IMR-90 (cell line): ENCODE data around the gene UBAC1. TPM values are rescaled to one million over a fixed set of nuclear protein-coding genes. Genes with fewer than 3 reads are reported as not detected.

Source experiments
- ATAC-seq: fragments of 200-7000 bp; cut with Tn5 transposase; 2 replicates; pipeline ENCODE4 v1.9.1; 2020; ENCODE audit warnings: low read depth, mild to moderate bottlenecking, moderate library complexity
- BruUV-seq: library from RNA; stranded (reverse); fragments of 400-500 nt; replicated peaks from 2 replicates; lab custom pipeline; 2021; lab: Mats Ljungman, UMichigan
- CTCF ChIA-PET: fragments of 300-600 bp; formaldehyde crosslinking; extraction: SDS; loops from one replicate; lab custom pipeline; 2021; ENCODE audit warnings: antibody characterized with exemption; lab: Yijun Ruan, JAX
- POLR2A ChIA-PET: fragments of 300-600 bp; sonication (Branson Sonifier 250); formaldehyde crosslinking; loops from one replicate; lab custom pipeline; 2022; ENCODE audit warnings: antibody characterized with exemption; ENCODE audit not compliant: unreplicated experiment; lab: Charles Lee
- DNase-seq: peaks from one replicate; pipeline ENCODE4 v3.0.0; 2013
- H2AFZ ChIP-seq: replicated peaks from 2 replicates; pipeline ENCODE3; 2013; ENCODE audit warnings: low read length, mild to moderate bottlenecking; ENCODE audit not compliant: poor library complexity
- H2AK5ac ChIP-seq: 2 replicates; pipeline ENCODE4 v1.6.1; 2013; ENCODE audit warnings: low read depth, low read length, inconsistent platforms
- H2AK9ac ChIP-seq: replicated peaks from 2 replicates; pipeline ENCODE3; 2013; ENCODE audit warnings: mild to moderate bottlenecking, low read depth, low read length, moderate library complexity; ENCODE audit not compliant: poor library complexity
- H2BK120ac ChIP-seq: 2 replicates; pipeline ENCODE4 v1.6.1; 2013; ENCODE audit warnings: low read depth, low read length, inconsistent platforms
- H2BK15ac ChIP-seq: 3 replicates; pipeline ENCODE4 v1.6.1; 2013; ENCODE audit warnings: low read depth, low read length, inconsistent platforms
- H2BK20ac ChIP-seq: 2 replicates; pipeline ENCODE4 v1.6.1; 2013; ENCODE audit warnings: low read depth, mild to moderate bottlenecking, inconsistent platforms, low read length, moderate library complexity
- H2BK5ac ChIP-seq: 2 replicates; pipeline ENCODE4 v1.6.1; 2013; ENCODE audit warnings: mild to moderate bottlenecking, low read depth, low read length, inconsistent platforms; ENCODE audit not compliant: poor library complexity, severe bottlenecking
- H3K14ac ChIP-seq: replicated peaks from 2 replicates; pipeline ENCODE4 v1.6.1; 2013; ENCODE audit warnings: low read depth, low read length, inconsistent platforms
- H3K18ac ChIP-seq: 2 replicates; pipeline ENCODE4 v1.6.1; 2013; ENCODE audit warnings: low read depth, low read length, control low read depth
- H3K23ac ChIP-seq: 2 replicates; pipeline ENCODE4 v1.6.1; 2013; ENCODE audit warnings: low read depth, low read length, inconsistent platforms
- H3K27ac ChIP-seq: 2 replicates; pipeline ENCODE4 v1.5.1; 2013; ENCODE audit warnings: mild to moderate bottlenecking, control low read depth, low read length; ENCODE audit not compliant: insufficient read depth
- H3K27me3 ChIP-seq: 2 replicates; pipeline ENCODE4 v1.6.1; 2013; ENCODE audit warnings: low read length; ENCODE audit not compliant: control insufficient read depth, insufficient read depth
- H3K36me3 ChIP-seq: 2 replicates; pipeline ENCODE4 v1.6.1; 2013; ENCODE audit warnings: low read length, mixed read lengths; ENCODE audit not compliant: control insufficient read depth, insufficient read depth
- H3K4ac ChIP-seq: 2 replicates; pipeline ENCODE4 v1.6.1; 2013; ENCODE audit warnings: low read depth, low read length, inconsistent platforms
- H3K4me1 ChIP-seq: 2 replicates; pipeline ENCODE4 v1.6.1; 2013; ENCODE audit warnings: low read length, mixed read lengths; ENCODE audit not compliant: control insufficient read depth, insufficient read depth
- H3K4me2 ChIP-seq: 2 replicates; pipeline ENCODE4 v1.6.1; 2013; ENCODE audit warnings: low read depth, mild to moderate bottlenecking, control low read depth, low read length, moderate library complexity
- H3K4me3 ChIP-seq: 2 replicates; pipeline ENCODE4 v1.5.1; 2013; ENCODE audit warnings: low read depth, mild to moderate bottlenecking, control low read depth, low read length, moderate library complexity; ENCODE audit not compliant: insufficient read depth
- H3K56ac ChIP-seq: 2 replicates; pipeline ENCODE4 v1.6.1; 2013; ENCODE audit warnings: low read length, inconsistent platforms; ENCODE audit not compliant: insufficient read depth; ENCODE audit errors: extremely low read depth
- H3K79me1 ChIP-seq, 2 experiments: 2 replicates each; pipeline ENCODE4 v1.6.1; 2013; ENCODE audit warnings: low read length in 2 of 2, inconsistent platforms in 1 of 2, low read depth in 1 of 2
- H3K9ac ChIP-seq: 2 replicates; pipeline ENCODE4 v1.6.1; 2013; ENCODE audit warnings: low read depth, low read length, control low read depth
- H3K9me1 ChIP-seq: 2 replicates; pipeline ENCODE4 v1.6.1; 2013; ENCODE audit warnings: low read length, inconsistent platforms; ENCODE audit not compliant: insufficient read depth
- H3K9me3 ChIP-seq: 2 replicates; pipeline ENCODE4 v1.6.1; 2013; ENCODE audit warnings: low read length; ENCODE audit not compliant: control insufficient read depth, insufficient read depth
- H4K20me1 ChIP-seq: 2 replicates; pipeline ENCODE4 v1.6.1; 2013; ENCODE audit warnings: low read length, inconsistent platforms; ENCODE audit not compliant: insufficient read depth
- H4K5ac ChIP-seq: 2 replicates; pipeline ENCODE4 v1.6.1; 2013; ENCODE audit warnings: mild to moderate bottlenecking, low read depth, low read length, control low read depth
- H4K8ac ChIP-seq, 2 experiments: 2 replicates each; pipeline ENCODE4 v1.6.1; 2013; ENCODE audit warnings: low read depth in 2 of 2, low read length in 2 of 2, control low read depth in 1 of 2, inconsistent platforms in 1 of 2
- H4K91ac ChIP-seq: 2 replicates; pipeline ENCODE4 v1.6.1; 2013; ENCODE audit warnings: low read depth, low read length, inconsistent platforms; ENCODE audit not compliant: insufficient read depth
- BHLHE40 ChIP-seq: fragments of 150-350 bp; IDR thresholded peaks from 2 replicates; pipeline ENCODE4 v1.6.1; 2016; ENCODE audit warnings: mild to moderate bottlenecking, low read depth, low read length
- CEBPB ChIP-seq: IDR thresholded peaks from 2 replicates; pipeline ENCODE4 v1.6.1; 2012; ENCODE audit warnings: low read depth, low read length, improper control_type of control experiment
- CHD1 ChIP-seq: IDR thresholded peaks from 2 replicates; pipeline ENCODE4 v1.6.1; 2012; ENCODE audit warnings: low read depth, low read length, improper control_type of control experiment
- FOS ChIP-seq: fragments of 150-350 bp; IDR thresholded peaks from 2 replicates; pipeline ENCODE4 v1.6.1; 2016; ENCODE audit warnings: low read depth, low read length
- MAFK ChIP-seq: IDR thresholded peaks from 2 replicates; pipeline ENCODE4 v1.6.1; 2012; ENCODE audit warnings: low read depth, low read length, improper control_type of control experiment
- MAZ ChIP-seq: IDR thresholded peaks from 2 replicates; pipeline ENCODE4 v1.6.1; 2012; ENCODE audit warnings: low read depth, mild to moderate bottlenecking, low read length, improper control_type of control experiment, moderate library complexity, borderline replicate concordance
- MXI1 ChIP-seq: IDR thresholded peaks from 2 replicates; pipeline ENCODE4 v1.6.1; 2012; ENCODE audit warnings: low read depth, mild to moderate bottlenecking, low read length, moderate library complexity, borderline replicate concordance
- NFE2L2 ChIP-seq: fragments of 150-350 bp; IDR thresholded peaks from 2 replicates; pipeline ENCODE4 v1.6.1; 2016; ENCODE audit warnings: low read depth, mild to moderate bottlenecking, low read length
- POLR2A ChIP-seq: IDR thresholded peaks from 2 replicates; pipeline ENCODE4 v1.6.1; 2012; ENCODE audit warnings: mild to moderate bottlenecking, low read depth, low read length
- RAD21 ChIP-seq: IDR thresholded peaks from 2 replicates; pipeline ENCODE4 v1.6.1; 2012; ENCODE audit warnings: low read length, improper control_type of control experiment
- RCOR1 ChIP-seq: IDR thresholded peaks from 2 replicates; pipeline ENCODE4 v1.6.1; 2012; ENCODE audit warnings: mild to moderate bottlenecking, low read length, improper control_type of control experiment; ENCODE audit not compliant: insufficient replicate concordance
- SMC3 ChIP-seq: fragments of 150-350 bp; IDR thresholded peaks from 2 replicates; pipeline ENCODE4 v1.6.1; 2016; ENCODE audit warnings: low read depth, mild to moderate bottlenecking, antibody characterized with exemption, low read length, moderate library complexity
- WGBS, 2 experiments: methylation state at CpG; one replicate each; pipeline versions ENCODE4 v1.1.5 to v1.1.7; 2013; ENCODE audit warnings: missing lambda C conversion rate in 2 of 2; ENCODE audit not compliant: insufficient read length in 1 of 2; ENCODE audit errors: extremely low coverage in 2 of 2; 5-methylcytosine and 5-hydroxymethylcytosine counted together
- dilution Hi-C: fragments of 300-500 bp; cut with HindIII; formaldehyde crosslinking; loops from one replicate; pipeline ENCODE4 v1.14.3; 2018; ENCODE audit warnings: low sequenced_read_pairs; ENCODE audit not compliant: unreplicated experiment
- in situ Hi-C: fragments of 300-500 bp; cut with MboI; formaldehyde crosslinking; loops from 3 replicates; pipeline ENCODE4 v1.14.3; 2019; ENCODE audit warnings: low sequenced_read_pairs, inconsistent platforms, mixed read lengths
- intact Hi-C: fragments of 100-400 bp; cut with micrococcal nuclease; formaldehyde crosslinking; loops from 2 replicates; pipeline ENCODE4 v1.10.0; 2022
- polyA plus RNA-seq, 3 experiments: library from polyadenylated mRNA; depleted of rRNA; stranded (reverse); fragments of >200 nt; gene quantifications; 2 replicates each; pipeline ENCODE4 v1.2.3, GENCODE V29; 2012; ENCODE audit warnings: low replicate concordance in 1 of 3
- total RNA-seq: library from RNA; depleted of rRNA; stranded (reverse); fragments of >200 nt; gene quantifications from 2 replicates; pipeline ENCODE4 v1.2.3, GENCODE V29; 2012
- TF ChIP-seq, protein P1 (sequence below): conservative IDR thresholded peaks from 2 replicates; pipeline ENCODE4 v1.5.1; 2012; ENCODE audit warnings: mild to moderate bottlenecking, low read depth, low read length, improper control_type of control experiment
- TF ChIP-seq, protein P2 (sequence below): fragments of 150-350 bp; IDR thresholded peaks from 2 replicates; pipeline ENCODE4 v1.6.1; 2016; ENCODE audit warnings: low read depth, mild to moderate bottlenecking, low read length, moderate library complexity, borderline replicate concordance
- TF ChIP-seq, protein P3 (sequence below): fragments of 150-350 bp; IDR thresholded peaks from 2 replicates; pipeline ENCODE4 v1.6.1; 2017; ENCODE audit warnings: mild to moderate bottlenecking, antibody characterized with exemption, low read length, low read depth

UBAC1 gene
- total and polyA plus RNA-seq, 2 of the 4 experiments (the other 2 are of a cell fraction): 25.3 to 33.9 TPM

DNA sequence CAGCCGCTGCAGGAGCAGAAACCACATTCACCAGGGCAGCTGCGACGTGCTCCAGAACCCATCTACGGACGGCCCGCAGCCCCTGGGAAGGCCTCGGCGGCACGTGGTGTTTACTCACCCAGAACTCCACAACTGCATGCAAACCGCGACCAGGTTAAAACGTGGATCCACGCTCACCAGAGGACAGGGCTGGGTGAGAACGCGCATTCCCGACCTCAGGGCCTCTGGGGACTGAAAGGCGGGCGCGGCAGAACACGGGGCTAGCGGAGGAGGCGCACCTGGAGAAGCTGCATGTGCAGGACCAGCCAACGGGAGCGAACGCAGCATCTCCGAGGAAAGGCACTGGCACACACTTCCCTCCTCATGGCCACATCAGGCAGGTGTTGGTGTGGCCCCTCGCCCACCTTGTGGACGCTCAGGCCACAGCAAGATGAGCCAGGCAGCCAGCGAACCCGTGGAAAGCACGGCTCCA is 29.8 kb downstream of the UBAC1 start:
- Histone ChIP-seq H3K4ac (no peak overlapping the region), H4K5ac (no peak overlapping the region), H3K56ac (no peak overlapping the region), H2AK9ac (no peak overlapping the region), H3K4me1 (no peaks in the 10 kb centered on the region), H2BK15ac (no peak overlapping the region), H3K9me1 (peaks cover 5% of the 10 kb centered on the region; the same call in 1 of the 2 replicates), H3K9me3 (no peaks in the 10 kb centered on the region), H2AFZ (no peak overlapping the region), H4K8ac (no peak overlapping the region), H2AK5ac (no peak overlapping the region), H3K4me3 (no peak overlapping the region), H3K27ac (no peak overlapping the region), H4K91ac (no peak overlapping the region), H3K18ac (no peak overlapping the region), H3K9ac (no peak overlapping the region), H3K14ac (no peak overlapping the region), H3K27me3 (no peaks in the 10 kb centered on the region), H2BK5ac (no peak overlapping the region), H3K4me2 (no peak overlapping the region), H2BK120ac (no peak overlapping the region), H3K36me3 (peaks cover 34% of the 10 kb centered on the region), H3K23ac (no peak overlapping the region), H3K79me1 (peaks cover 0 to 8% of the 10 kb centered on the region in 2 experiments; a peak in 1 of 4 replicates), H2BK20ac (no peak overlapping the region), H4K20me1 (peaks cover 8% of the 10 kb centered on the region)
- TF ChIP-seq SMC3: no peak
- no peak for TF ChIP-seq CHD1
- no peak for TF ChIP-seq BHLHE40
- TF ChIP-seq RAD21: no peak
- TF ChIP-seq MXI1: no peak
- TF ChIP-seq, protein P1, sequence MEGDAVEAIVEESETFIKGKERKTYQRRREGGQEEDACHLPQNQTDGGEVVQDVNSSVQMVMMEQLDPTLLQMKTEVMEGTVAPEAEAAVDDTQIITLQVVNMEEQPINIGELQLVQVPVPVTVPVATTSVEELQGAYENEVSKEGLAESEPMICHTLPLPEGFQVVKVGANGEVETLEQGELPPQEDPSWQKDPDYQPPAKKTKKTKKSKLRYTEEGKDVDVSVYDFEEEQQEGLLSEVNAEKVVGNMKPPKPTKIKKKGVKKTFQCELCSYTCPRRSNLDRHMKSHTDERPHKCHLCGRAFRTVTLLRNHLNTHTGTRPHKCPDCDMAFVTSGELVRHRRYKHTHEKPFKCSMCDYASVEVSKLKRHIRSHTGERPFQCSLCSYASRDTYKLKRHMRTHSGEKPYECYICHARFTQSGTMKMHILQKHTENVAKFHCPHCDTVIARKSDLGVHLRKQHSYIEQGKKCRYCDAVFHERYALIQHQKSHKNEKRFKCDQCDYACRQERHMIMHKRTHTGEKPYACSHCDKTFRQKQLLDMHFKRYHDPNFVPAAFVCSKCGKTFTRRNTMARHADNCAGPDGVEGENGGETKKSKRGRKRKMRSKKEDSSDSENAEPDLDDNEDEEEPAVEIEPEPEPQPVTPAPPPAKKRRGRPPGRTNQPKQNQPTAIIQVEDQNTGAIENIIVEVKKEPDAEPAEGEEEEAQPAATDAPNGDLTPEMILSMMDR: no peak
- no peak for TF ChIP-seq NFE2L2
- no peak for TF ChIP-seq RCOR1
- TF ChIP-seq, protein P2, sequence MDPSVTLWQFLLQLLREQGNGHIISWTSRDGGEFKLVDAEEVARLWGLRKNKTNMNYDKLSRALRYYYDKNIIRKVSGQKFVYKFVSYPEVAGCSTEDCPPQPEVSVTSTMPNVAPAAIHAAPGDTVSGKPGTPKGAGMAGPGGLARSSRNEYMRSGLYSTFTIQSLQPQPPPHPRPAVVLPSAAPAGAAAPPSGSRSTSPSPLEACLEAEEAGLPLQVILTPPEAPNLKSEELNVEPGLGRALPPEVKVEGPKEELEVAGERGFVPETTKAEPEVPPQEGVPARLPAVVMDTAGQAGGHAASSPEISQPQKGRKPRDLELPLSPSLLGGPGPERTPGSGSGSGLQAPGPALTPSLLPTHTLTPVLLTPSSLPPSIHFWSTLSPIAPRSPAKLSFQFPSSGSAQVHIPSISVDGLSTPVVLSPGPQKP: no peak
- no peak for TF ChIP-seq POLR2A
- TF ChIP-seq, protein P3, sequence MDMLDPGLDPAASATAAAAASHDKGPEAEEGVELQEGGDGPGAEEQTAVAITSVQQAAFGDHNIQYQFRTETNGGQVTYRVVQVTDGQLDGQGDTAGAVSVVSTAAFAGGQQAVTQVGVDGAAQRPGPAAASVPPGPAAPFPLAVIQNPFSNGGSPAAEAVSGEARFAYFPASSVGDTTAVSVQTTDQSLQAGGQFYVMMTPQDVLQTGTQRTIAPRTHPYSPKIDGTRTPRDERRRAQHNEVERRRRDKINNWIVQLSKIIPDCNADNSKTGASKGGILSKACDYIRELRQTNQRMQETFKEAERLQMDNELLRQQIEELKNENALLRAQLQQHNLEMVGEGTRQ: no peak
- no peak for TF ChIP-seq MAFK
- TF ChIP-seq FOS: no peak
- no peak for TF ChIP-seq MAZ
- TF ChIP-seq CEBPB: no peak
- in situ Hi-C loops (loop anchor here (25.0 kb wide), 1 partner anchor 319 kb away; a partner anchor contains a TSS), intact Hi-C loops (no loop called here), dilution Hi-C loops (no loop called here)
- no peak for DNase-seq
- ChIA-PET CTCF (no interaction called here), POLR2A (no interaction called here)
- BruUV-seq: no TSS peak
- no peak for ATAC-seq
- 92% methylated on average over 13 of the region's 31 CpGs; no CpG with 5 or more reads in 1 of the 2 experiments for WGBS, 2 experiments
